ENCODE data around the gene COQ4.

The COQ4 gene

GRCh38 chr9:128383007-128383753 lies 60.5 kb downstream of the COQ4 start:
- no peak for DNase-seq
